Measurements from ENCODE around the gene OLIG1.

The OLIG1 gene

GRCh38 chr21:33109574-33110339 lies 39.8 kb downstream of the OLIG1 start:
- Mint-ChIP-seq H3K9me3 (peaks cover 4% of the 10 kb centered on the region), H3K36me3 (ENCODE audit: low read depth) (peaks cover 3% of the 10 kb centered on the region), H3K4me1 (peaks cover 21% of the 10 kb centered on the region), H3K27ac (no peak overlapping the region), H3K4me3 (peak overlapping the region in 2 of 3 experiments; percentile 41 to 73), H3K27me3 (ENCODE audit: low read depth) (peaks cover 93% of the 10 kb centered on the region)
- TF ChIP-seq, protein P1, sequence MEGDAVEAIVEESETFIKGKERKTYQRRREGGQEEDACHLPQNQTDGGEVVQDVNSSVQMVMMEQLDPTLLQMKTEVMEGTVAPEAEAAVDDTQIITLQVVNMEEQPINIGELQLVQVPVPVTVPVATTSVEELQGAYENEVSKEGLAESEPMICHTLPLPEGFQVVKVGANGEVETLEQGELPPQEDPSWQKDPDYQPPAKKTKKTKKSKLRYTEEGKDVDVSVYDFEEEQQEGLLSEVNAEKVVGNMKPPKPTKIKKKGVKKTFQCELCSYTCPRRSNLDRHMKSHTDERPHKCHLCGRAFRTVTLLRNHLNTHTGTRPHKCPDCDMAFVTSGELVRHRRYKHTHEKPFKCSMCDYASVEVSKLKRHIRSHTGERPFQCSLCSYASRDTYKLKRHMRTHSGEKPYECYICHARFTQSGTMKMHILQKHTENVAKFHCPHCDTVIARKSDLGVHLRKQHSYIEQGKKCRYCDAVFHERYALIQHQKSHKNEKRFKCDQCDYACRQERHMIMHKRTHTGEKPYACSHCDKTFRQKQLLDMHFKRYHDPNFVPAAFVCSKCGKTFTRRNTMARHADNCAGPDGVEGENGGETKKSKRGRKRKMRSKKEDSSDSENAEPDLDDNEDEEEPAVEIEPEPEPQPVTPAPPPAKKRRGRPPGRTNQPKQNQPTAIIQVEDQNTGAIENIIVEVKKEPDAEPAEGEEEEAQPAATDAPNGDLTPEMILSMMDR (IDR thresholded peaks at IDR 0.05; ENCODE audit: unreplicated experiment in 3 of 3) = no peak

- Mint-ChIP-seq H3K4me1 (peaks cover 21% of the 10 kb centered on the region), H3K27me3 (ENCODE audit: low read depth) (peaks cover 93% of the 10 kb centered on the region), H3K36me3 (ENCODE audit: low read depth) (peaks cover 3% of the 10 kb centered on the region), H3K27ac (no peak overlapping the region), H3K9me3 (peaks cover 4% of the 10 kb centered on the region), H3K4me3 (no peak overlapping the region)
- TF ChIP-seq, protein P1 (IDR thresholded peaks at IDR 0.05; ENCODE audit: unreplicated experiment in 3 of 3) = no peak
Observed at GRCh38 chr21:33110340-33110715, 40.4 kb downstream of the OLIG1 start.

- Mint-ChIP-seq H3K9me3 (no peaks in the 10 kb centered on the region), H3K27ac (no peak overlapping the region), H3K4me1 (peaks cover 28% of the 10 kb centered on the region), H3K36me3 (ENCODE audit: low read depth) (peaks cover 3% of the 10 kb centered on the region), H3K4me3 (no peak overlapping the region), H3K27me3 (ENCODE audit: low read depth) (peaks cover 87% of the 10 kb centered on the region)
- TF ChIP-seq, protein P1 (IDR thresholded peaks at IDR 0.05; ENCODE audit: unreplicated experiment in 3 of 3) = no peak
Observed at GRCh38 chr21:33111577-33111976, 41.6 kb downstream of the OLIG1 start.

DNA sequence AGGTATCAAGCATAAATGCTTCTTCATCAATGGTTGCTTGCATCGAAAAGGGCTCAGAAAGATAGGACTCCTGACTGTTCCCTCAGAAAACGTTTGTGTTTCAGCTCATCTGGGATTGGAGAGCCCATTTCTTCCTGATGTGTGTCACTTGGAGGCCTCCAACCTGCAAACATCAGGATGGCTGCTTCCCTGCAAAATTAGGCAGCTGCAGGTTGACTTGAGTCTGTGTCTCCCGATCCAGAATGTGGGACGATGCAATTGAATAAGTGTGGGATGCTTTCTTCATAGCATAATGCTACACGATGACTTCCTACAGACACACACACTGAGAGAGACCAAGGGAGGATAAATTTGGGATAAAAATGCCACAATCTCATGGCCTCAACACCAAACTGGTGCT lies 42.2 kb downstream of the OLIG1 start:
- Mint-ChIP-seq H3K27me3 (ENCODE audit: low read depth) (peaks cover 87% of the 10 kb centered on the region), H3K27ac (no peak overlapping the region), H3K4me3 (no peak overlapping the region), H3K9me3 (no peaks in the 10 kb centered on the region), H3K36me3 (ENCODE audit: low read depth) (peaks cover 3% of the 10 kb centered on the region), H3K4me1 (peaks cover 34% of the 10 kb centered on the region)
- TF ChIP-seq, protein P1 (IDR thresholded peaks at IDR 0.05; ENCODE audit: unreplicated experiment in 3 of 3) = no peak

DNA sequence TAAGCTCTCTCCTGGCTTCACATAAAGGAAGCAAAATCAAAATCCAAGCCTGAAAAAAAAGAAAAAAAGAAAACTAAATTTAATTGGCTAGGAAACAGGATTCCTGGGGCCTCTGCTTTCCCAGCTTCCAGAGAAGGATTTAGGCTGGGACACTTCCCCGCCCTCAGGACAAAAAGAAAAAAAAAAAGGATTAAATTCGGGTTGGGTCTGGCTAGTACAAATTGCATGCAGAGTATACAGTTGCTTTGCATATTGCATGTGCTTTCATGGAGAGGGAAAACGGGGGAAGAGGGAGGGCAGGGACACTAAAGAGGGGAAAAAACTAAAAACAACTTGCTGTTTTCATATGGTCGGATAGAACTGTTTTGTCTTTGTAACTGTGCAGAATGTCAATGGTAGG lies 42.7 kb downstream of the OLIG1 start:
- Mint-ChIP-seq H3K9me3 (no peaks in the 10 kb centered on the region), H3K27me3 (ENCODE audit: low read depth) (peaks cover 93% of the 10 kb centered on the region), H3K4me1 (peaks cover 38% of the 10 kb centered on the region), H3K36me3 (ENCODE audit: low read depth) (peaks cover 3% of the 10 kb centered on the region), H3K27ac (no peak overlapping the region), H3K4me3 (no peak overlapping the region)
- TF ChIP-seq, protein P1 (IDR thresholded peaks at IDR 0.05; ENCODE audit: unreplicated experiment in 3 of 3) = no peak

DNA sequence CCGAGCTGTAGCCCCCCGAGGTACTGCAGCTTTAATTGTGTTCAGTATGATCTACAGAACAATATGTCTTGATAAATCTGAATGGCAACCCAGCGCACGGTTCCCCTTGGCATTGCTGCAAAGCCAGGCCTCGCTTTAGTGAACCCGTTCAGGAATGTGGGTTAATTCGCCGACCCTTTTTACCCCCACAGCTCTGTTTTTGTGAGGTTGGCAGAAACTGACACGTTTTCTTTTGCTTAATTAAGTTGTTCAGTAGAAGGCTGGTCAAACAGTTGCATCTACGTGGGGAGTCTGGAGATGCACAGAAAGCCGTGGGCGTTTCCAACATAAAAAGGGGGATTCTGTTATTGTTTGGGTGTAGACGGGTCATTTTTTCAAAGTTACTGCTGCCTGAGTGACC lies 43.2 kb downstream of the OLIG1 start:
- Mint-ChIP-seq H3K27me3 (ENCODE audit: low read depth) (peaks cover 93% of the 10 kb centered on the region), H3K4me1 (peaks cover 41% of the 10 kb centered on the region), H3K36me3 (ENCODE audit: low read depth) (peaks cover 3% of the 10 kb centered on the region), H3K27ac (no peak overlapping the region), H3K4me3 (no peak overlapping the region), H3K9me3 (no peaks in the 10 kb centered on the region)
- TF ChIP-seq, protein P1 (IDR thresholded peaks at IDR 0.05; ENCODE audit: unreplicated experiment in 3 of 3) = no peak
